ENCODE measurements around the gene BUB1B.

The BUB1B gene

DNA sequence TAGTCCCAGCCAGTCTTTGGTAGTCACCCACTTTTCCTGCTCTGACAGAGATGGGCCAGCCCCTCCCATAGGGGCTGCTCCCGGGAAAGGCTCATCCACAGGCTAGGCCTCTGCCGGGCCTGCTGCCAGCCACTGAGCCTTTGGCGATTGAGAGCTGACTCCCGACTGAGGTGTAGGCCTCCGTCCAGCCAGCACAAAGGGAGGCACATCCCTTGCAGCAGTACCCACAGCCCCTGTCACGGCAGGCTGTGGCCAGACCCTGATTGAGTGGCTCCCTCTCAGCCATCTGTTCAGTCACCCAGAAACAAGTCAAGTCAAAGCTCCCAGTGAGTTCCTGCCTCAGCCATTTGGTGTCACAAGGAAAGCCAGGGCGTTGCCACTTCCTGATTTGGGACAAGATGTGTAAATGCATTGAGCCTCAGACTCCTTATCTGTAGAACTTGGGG lies 71.8 kb downstream of the BUB1B start:
- Histone ChIP-seq H3K27me3 (ENCODE audit: control insufficient read depth in 1 of 2, insufficient read depth in 2 of 2, low read length in 2 of 2) (no peaks in the 10 kb centered on the region), H3K4me3 (ENCODE audit: low read length in 2 of 2) (no peak overlapping the region), H3K9me3 (ENCODE audit: control insufficient read depth in 2 of 2, low read length in 2 of 2) (no peaks in the 10 kb centered on the region), H3K4me1 (ENCODE audit: control insufficient read depth, insufficient read depth, low read length) (peaks cover 3% of the 10 kb centered on the region), H3K27ac (ENCODE audit: low read length) (no peak overlapping the region), H3K9ac (ENCODE audit: low read length in 2 of 2) (no peak overlapping the region), H3K36me3 (ENCODE audit: control insufficient read depth in 2 of 2, insufficient read depth in 2 of 2, low read length in 2 of 2) (no peaks in the 10 kb centered on the region)

- Histone ChIP-seq H3K4me3 (ENCODE audit: low read length in 2 of 2) (no peak overlapping the region), H3K9me3 (ENCODE audit: control insufficient read depth in 2 of 2, low read length in 2 of 2) (no peaks in the 10 kb centered on the region), H3K27ac (ENCODE audit: low read length) (no peak overlapping the region), H3K36me3 (ENCODE audit: control insufficient read depth in 2 of 2, insufficient read depth in 2 of 2, low read length in 2 of 2) (no peaks in the 10 kb centered on the region), H3K4me1 (ENCODE audit: control insufficient read depth, insufficient read depth, low read length) (peaks cover 5% of the 10 kb centered on the region), H3K9ac (ENCODE audit: low read length in 2 of 2) (no peak overlapping the region), H3K27me3 (ENCODE audit: control insufficient read depth in 1 of 2, insufficient read depth in 2 of 2, low read length in 2 of 2) (peaks cover 0 to 7% of the 10 kb centered on the region in 2 donors)
These were observed 73.1 kb downstream of the BUB1B start for GRCh38 chr15:40233727-40234577.

- peaks cover 4 to 14% of the 10 kb centered on the region in 2 donors for H3K27me3 ChIP-seq (ENCODE audit: control insufficient read depth in 1 of 2, insufficient read depth in 2 of 2, low read length in 2 of 2)
- no peaks in the 10 kb centered on the region for H3K36me3 ChIP-seq (ENCODE audit: control insufficient read depth in 2 of 2, insufficient read depth in 2 of 2, low read length in 2 of 2)
- H3K4me3 ChIP-seq (ENCODE audit: low read length in 2 of 2): no peak overlapping the region
- no peaks in the 10 kb centered on the region for H3K9me3 ChIP-seq (ENCODE audit: control insufficient read depth in 2 of 2, low read length in 2 of 2)
- peaks cover 10% of the 10 kb centered on the region for H3K4me1 ChIP-seq (ENCODE audit: control insufficient read depth, insufficient read depth, low read length)
- H3K9ac ChIP-seq (ENCODE audit: low read length in 2 of 2): no peak overlapping the region
- no peak overlapping the region for H3K27ac ChIP-seq (ENCODE audit: low read length)
These were observed 73.9 kb downstream of the BUB1B start for GRCh38 chr15:40234783-40235182.

- Histone ChIP-seq H3K9me3 (ENCODE audit: control insufficient read depth in 2 of 2, low read length in 2 of 2) (no peaks in the 10 kb centered on the region), H3K27me3 (ENCODE audit: control insufficient read depth in 1 of 2, insufficient read depth in 2 of 2, low read length in 2 of 2) (peaks cover 4 to 16% of the 10 kb centered on the region in 2 donors), H3K9ac (ENCODE audit: low read length in 2 of 2) (no peak overlapping the region), H3K4me1 (ENCODE audit: control insufficient read depth, insufficient read depth, low read length) (peaks cover 10% of the 10 kb centered on the region), H3K36me3 (ENCODE audit: control insufficient read depth in 2 of 2, insufficient read depth in 2 of 2, low read length in 2 of 2) (no peaks in the 10 kb centered on the region), H3K4me3 (ENCODE audit: low read length in 2 of 2) (no peak overlapping the region), H3K27ac (ENCODE audit: low read length) (no peak overlapping the region)
These were observed 74.5 kb downstream of the BUB1B start for GRCh38 chr15:40235201-40235885.

DNA sequence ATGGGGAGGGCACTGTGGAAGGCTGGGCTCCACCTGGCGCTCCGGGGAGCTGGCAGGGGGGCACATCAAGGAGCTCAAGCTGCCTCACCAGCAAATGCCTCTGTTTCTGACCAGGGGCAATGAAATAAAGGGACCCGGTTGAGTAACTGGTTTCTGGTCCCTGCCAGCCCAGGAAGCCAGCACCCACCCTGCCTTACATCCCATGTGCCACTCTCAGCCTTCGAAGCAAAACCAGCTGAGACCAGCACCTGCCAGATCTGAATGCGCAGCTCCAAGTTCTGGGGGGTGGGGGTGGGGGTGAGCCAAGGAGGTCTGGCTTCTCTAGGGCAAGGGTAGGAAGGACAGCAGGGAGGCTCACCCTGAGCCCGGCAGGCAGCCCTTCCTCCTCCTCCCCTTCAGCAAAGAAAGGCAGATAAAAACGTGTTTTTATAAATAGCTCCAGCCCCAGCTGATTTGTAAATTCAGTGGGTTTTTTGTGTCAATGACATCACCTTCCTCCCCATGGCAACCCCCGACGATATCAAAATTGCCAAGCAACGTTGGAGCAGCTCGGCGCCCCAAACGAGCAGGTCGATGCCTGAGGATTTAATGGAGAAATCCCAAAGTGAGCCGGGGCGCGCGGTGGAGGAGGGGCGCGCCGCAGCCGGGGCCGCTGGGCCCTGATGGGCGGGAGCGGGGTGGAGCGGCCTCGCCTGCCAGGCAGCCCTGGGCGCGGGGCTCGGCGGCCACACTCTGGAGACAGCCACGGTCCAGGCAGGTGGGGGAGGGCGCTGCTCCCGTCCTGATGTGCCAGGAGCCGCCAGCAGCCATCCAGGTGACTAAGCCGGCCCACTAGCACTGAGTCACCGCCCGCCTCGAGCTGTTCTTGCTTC lies 77.9 kb downstream of the BUB1B start, which contains the start of gene PAK6:
Gene PAK6, plus strand, starts transcription at position 532 of the 872 bp plus-strand sequence. CDS start 25,723 bp downstream, outside the sequence.
- H3K4me3 ChIP-seq (ENCODE audit: low read length in 2 of 2): peak within 1 kb of the TSS; percentile 55
- peaks cover 6 to 16% of the 10 kb centered on the region in 2 donors for H3K27me3 ChIP-seq (ENCODE audit: control insufficient read depth in 1 of 2, insufficient read depth in 2 of 2, low read length in 2 of 2)
- peaks cover 10% of the 10 kb centered on the region for H3K4me1 ChIP-seq (ENCODE audit: control insufficient read depth, insufficient read depth, low read length)
- peak within 1 kb of the TSS in 1 of 2 donors; percentile 22 for H3K9ac ChIP-seq (ENCODE audit: low read length in 2 of 2)
- H3K9me3 ChIP-seq (ENCODE audit: control insufficient read depth in 2 of 2, low read length in 2 of 2): no peaks in the 10 kb centered on the region
- H3K36me3 ChIP-seq (ENCODE audit: control insufficient read depth in 2 of 2, insufficient read depth in 2 of 2, low read length in 2 of 2): no peaks in the 10 kb centered on the region
- no peak within 1 kb of the TSS for H3K27ac ChIP-seq (ENCODE audit: low read length)

DNA sequence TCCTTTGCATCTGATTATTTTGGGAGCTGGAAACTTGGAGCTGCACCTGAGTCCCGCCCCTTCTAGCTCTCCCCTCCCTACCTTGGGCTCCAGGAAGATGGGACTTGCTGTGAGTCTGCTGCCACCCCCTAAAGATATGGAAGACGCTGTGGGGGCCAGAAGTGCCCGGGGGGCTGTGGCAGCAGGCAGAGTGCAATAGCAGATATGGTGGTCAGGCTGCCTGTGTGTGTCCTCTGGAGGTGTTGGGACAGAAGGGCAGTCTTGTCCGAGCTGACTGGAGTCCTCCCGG lies 78.5 kb downstream of the BUB1B start:
- no peaks in the 10 kb centered on the region for H3K36me3 ChIP-seq (ENCODE audit: control insufficient read depth in 2 of 2, insufficient read depth in 2 of 2, low read length in 2 of 2)
- peak overlapping the region in 1 of 2 donors; percentile 22 for H3K9ac ChIP-seq (ENCODE audit: low read length in 2 of 2)
- peak overlapping the region; percentile 55 for H3K4me3 ChIP-seq (ENCODE audit: low read length in 2 of 2)
- no peak overlapping the region for H3K27ac ChIP-seq (ENCODE audit: low read length)
- no peaks in the 10 kb centered on the region for H3K9me3 ChIP-seq (ENCODE audit: control insufficient read depth in 2 of 2, low read length in 2 of 2)
- peaks cover 10% of the 10 kb centered on the region for H3K4me1 ChIP-seq (ENCODE audit: control insufficient read depth, insufficient read depth, low read length)
- peaks cover 6 to 16% of the 10 kb centered on the region in 2 donors for H3K27me3 ChIP-seq (ENCODE audit: control insufficient read depth in 1 of 2, insufficient read depth in 2 of 2, low read length in 2 of 2)

GRCh38 chr15:40239693-40240618 lies 79.1 kb downstream of the BUB1B start:
- H3K4me3 ChIP-seq (ENCODE audit: low read length in 2 of 2): no peak overlapping the region
- no peaks in the 10 kb centered on the region for H3K9me3 ChIP-seq (ENCODE audit: control insufficient read depth in 2 of 2, low read length in 2 of 2)
- no peaks in the 10 kb centered on the region for H3K36me3 ChIP-seq (ENCODE audit: control insufficient read depth in 2 of 2, insufficient read depth in 2 of 2, low read length in 2 of 2)
- H3K27ac ChIP-seq (ENCODE audit: low read length): no peak overlapping the region
- peaks cover 6 to 16% of the 10 kb centered on the region in 2 donors for H3K27me3 ChIP-seq (ENCODE audit: control insufficient read depth in 1 of 2, insufficient read depth in 2 of 2, low read length in 2 of 2)
- no peak overlapping the region for H3K9ac ChIP-seq (ENCODE audit: low read length in 2 of 2)
- H3K4me1 ChIP-seq (ENCODE audit: control insufficient read depth, insufficient read depth, low read length): peaks cover 7% of the 10 kb centered on the region

GRCh38 chr15:40240619-40241221 lies 79.9 kb downstream of the BUB1B start:
- H3K27me3 ChIP-seq (ENCODE audit: control insufficient read depth in 1 of 2, insufficient read depth in 2 of 2, low read length in 2 of 2): peaks cover 6 to 16% of the 10 kb centered on the region in 2 donors
- H3K4me1 ChIP-seq (ENCODE audit: control insufficient read depth, insufficient read depth, low read length): peaks cover 7% of the 10 kb centered on the region
- no peak overlapping the region for H3K27ac ChIP-seq (ENCODE audit: low read length)
- no peaks in the 10 kb centered on the region for H3K36me3 ChIP-seq (ENCODE audit: control insufficient read depth in 2 of 2, insufficient read depth in 2 of 2, low read length in 2 of 2)
- no peaks in the 10 kb centered on the region for H3K9me3 ChIP-seq (ENCODE audit: control insufficient read depth in 2 of 2, low read length in 2 of 2)
- H3K4me3 ChIP-seq (ENCODE audit: low read length in 2 of 2): no peak overlapping the region
- H3K9ac ChIP-seq (ENCODE audit: low read length in 2 of 2): no peak overlapping the region

DNA sequence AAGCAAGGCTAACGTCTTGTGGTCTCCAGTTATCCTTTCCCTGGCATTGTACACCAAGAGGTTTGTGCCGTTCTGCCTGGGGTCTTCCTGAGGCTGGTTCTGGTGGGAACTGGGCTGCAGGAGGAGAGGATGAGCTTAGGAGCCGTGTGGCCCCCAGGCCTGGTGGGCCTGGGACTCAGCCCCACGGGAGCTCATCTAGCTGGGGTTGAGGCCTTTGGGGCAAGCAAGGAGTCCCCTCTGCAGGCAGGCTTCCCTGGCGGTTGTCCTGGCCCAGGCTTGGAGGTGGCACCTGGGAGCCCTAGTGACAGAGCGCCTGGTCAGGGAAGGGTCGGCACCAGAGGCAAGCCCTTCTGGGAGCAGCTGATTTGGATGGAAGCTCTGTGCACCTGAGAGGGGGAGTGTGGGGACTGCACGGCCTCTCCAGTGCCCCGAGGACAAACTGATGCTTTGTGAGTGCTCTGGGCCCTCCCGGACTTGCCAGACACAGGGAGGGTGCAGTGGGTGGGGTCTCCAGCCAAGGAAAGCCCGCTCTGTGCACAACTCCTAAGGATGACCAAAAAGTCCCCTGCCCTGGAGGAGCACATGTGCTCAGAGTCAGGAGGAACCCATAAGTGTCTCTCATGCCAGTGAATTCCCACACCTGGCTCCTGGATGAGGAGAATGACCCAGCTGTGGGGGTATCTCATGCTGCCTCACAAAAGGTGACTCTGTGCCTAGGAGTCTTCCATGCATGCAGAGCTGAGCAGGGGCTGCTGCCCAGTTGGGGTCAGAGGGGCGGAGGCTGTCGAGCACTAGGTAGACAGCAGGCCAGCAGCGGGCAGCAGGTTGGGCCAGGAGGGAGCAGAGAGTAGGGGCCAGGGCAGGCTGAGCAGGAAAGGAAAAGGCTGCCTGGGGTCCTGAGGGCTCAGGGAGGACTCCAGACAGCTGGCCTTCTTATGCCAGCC lies 80.7 kb downstream of the BUB1B start:
- Histone ChIP-seq H3K36me3 (ENCODE audit: control insufficient read depth in 2 of 2, insufficient read depth in 2 of 2, low read length in 2 of 2) (no peaks in the 10 kb centered on the region), H3K27me3 (ENCODE audit: control insufficient read depth in 1 of 2, insufficient read depth in 2 of 2, low read length in 2 of 2) (peaks cover 6 to 16% of the 10 kb centered on the region in 2 donors), H3K9me3 (ENCODE audit: control insufficient read depth in 2 of 2, low read length in 2 of 2) (no peaks in the 10 kb centered on the region), H3K9ac (ENCODE audit: low read length in 2 of 2) (no peak overlapping the region), H3K4me3 (ENCODE audit: low read length in 2 of 2) (no peak overlapping the region), H3K4me1 (ENCODE audit: control insufficient read depth, insufficient read depth, low read length) (peaks cover 7% of the 10 kb centered on the region), H3K27ac (ENCODE audit: low read length) (no peak overlapping the region)
